GM12892 (cell line): ENCODE data around the gene BAHD1.

Experiments used
- POLR2A ChIP-seq: IDR thresholded peaks from 2 replicates; pipeline ENCODE4 v1.6.1; 2011; ENCODE audit warnings: low read depth, low read length, control low read depth
- POLR2AphosphoS5 ChIP-seq: IDR thresholded peaks from 2 replicates; pipeline ENCODE4 v1.6.1; 2011; ENCODE audit warnings: low read depth, low read length, control low read depth
- TAF1 ChIP-seq: IDR thresholded peaks from 2 replicates; pipeline ENCODE4 v1.6.1; 2011; ENCODE audit warnings: low read depth, mild to moderate bottlenecking, control low read depth, low read length, borderline replicate concordance

GRCh38 chr15:40516322-40516721 lies 75.6 kb downstream of the BAHD1 start:
- TF ChIP-seq POLR2A (no peak), TAF1 (no peak), POLR2AphosphoS5 (no peak)
